ENCODE results near the gene PYGM.

GRCh38 chr11:64720640-64721358 lies 39.0 kb downstream of the PYGM start:
- no peak for TF ChIP-seq POLR2AphosphoS5 (IDR thresholded peaks at IDR 0.05; ENCODE audit: insufficient read depth, low read depth, low read length)
- TF ChIP-seq, protein P1, sequence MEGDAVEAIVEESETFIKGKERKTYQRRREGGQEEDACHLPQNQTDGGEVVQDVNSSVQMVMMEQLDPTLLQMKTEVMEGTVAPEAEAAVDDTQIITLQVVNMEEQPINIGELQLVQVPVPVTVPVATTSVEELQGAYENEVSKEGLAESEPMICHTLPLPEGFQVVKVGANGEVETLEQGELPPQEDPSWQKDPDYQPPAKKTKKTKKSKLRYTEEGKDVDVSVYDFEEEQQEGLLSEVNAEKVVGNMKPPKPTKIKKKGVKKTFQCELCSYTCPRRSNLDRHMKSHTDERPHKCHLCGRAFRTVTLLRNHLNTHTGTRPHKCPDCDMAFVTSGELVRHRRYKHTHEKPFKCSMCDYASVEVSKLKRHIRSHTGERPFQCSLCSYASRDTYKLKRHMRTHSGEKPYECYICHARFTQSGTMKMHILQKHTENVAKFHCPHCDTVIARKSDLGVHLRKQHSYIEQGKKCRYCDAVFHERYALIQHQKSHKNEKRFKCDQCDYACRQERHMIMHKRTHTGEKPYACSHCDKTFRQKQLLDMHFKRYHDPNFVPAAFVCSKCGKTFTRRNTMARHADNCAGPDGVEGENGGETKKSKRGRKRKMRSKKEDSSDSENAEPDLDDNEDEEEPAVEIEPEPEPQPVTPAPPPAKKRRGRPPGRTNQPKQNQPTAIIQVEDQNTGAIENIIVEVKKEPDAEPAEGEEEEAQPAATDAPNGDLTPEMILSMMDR (IDR thresholded peaks at IDR 0.05; ENCODE audit: extremely low read depth in 1 of 2, insufficient read depth in 1 of 2, low read depth in 1 of 2, low read length in 2 of 2) = no peak
- no peak for TF ChIP-seq POLR2A (IDR thresholded peaks at IDR 0.05; ENCODE audit: low read depth, low read length)
- TF ChIP-seq GATA2 (IDR thresholded peaks at IDR 0.05; ENCODE audit: insufficient read depth, insufficient read length, low read depth, low read length) = no peak
- TF ChIP-seq, protein P2, sequence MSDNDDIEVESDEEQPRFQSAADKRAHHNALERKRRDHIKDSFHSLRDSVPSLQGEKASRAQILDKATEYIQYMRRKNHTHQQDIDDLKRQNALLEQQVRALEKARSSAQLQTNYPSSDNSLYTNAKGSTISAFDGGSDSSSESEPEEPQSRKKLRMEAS (IDR thresholded peaks at IDR 0.05; ENCODE audit: insufficient read depth, insufficient read length) = no peak

All from endothelial cell of umbilical vein (primary cell).